ENCODE measurements around the gene NF1. TPM values are rescaled to one million over a fixed set of nuclear protein-coding genes. Genes with fewer than 3 reads are reported as not detected.

Gene NF1
- total and polyA plus RNA-seq, 2 of the 13 experiments (the other 11 are each of a cell fraction or from before 2014, with no cell fraction given) = 21.5 to 26.5 TPM

- Histone ChIP-seq H4K20me1 (ENCODE audit: insufficient read depth, low read length) (peaks cover 5% of the 10 kb centered on the region; the same call in 1 of the 2 replicates), H3K4me3 (replicated peaks in 1 of 3; ENCODE audit: insufficient read depth in 1 of 3, low read depth in 2 of 3, low read length in 3 of 3) (no peak overlapping the region), H3K4me2 (ENCODE audit: low read depth, low read length) (no peak overlapping the region), H2AFZ (ENCODE audit: low read length) (no peak overlapping the region), H3K9ac (ENCODE audit: insufficient read depth, low read depth, low read length) (no peak overlapping the region), H3K27ac (ENCODE audit: extremely low read length, insufficient read depth, low read length) (no peak overlapping the region), H3K79me2 (ENCODE audit: insufficient read depth, low read length) (peaks cover 44% of the 10 kb centered on the region), H3K9me3 (ENCODE audit: low read length) (no peaks in the 10 kb centered on the region), H3K36me3 (replicated peaks in 1 of 2; ENCODE audit: control insufficient read depth in 1 of 2, insufficient read depth in 2 of 2, low read length in 2 of 2) (no peaks in the 10 kb centered on the region), H3K4me1 (ENCODE audit: insufficient read depth, low read length) (peaks cover 24% of the 10 kb centered on the region), H3K27me3 (ENCODE audit: control insufficient read depth in 1 of 2, insufficient read depth in 2 of 2, low read length in 2 of 2) (no peaks in the 10 kb centered on the region)
- no TSS peak for BruUV-seq (replicated peaks)
- DNase-seq (ENCODE audit: low spot score) = no peak
- in situ Hi-C loops (cut with HindIII; ENCODE audit: extremely low pct_ligation_motif_present, low pct_unique_long_range_greater_than_20kb) = no loop called here
- no peak for TF ChIP-seq SMARCE1 (IDR thresholded peaks at IDR 0.05; ENCODE audit: borderline replicate concordance)
- no peak for TF ChIP-seq ZBTB20 (CRISPR knock-in tag; IDR thresholded peaks at IDR 0.05; ENCODE audit: borderline replicate concordance, low read depth)
- no peak for TF ChIP-seq ZNF639 (CRISPR knock-in tag; conservative IDR thresholded peaks at IDR 0.05)
- TF ChIP-seq POLR2AphosphoS2 (IDR thresholded peaks at IDR 0.05; ENCODE audit: low read depth, low read length) = no peak
- TF ChIP-seq NFIB (CRISPR knock-in tag; IDR thresholded peaks at IDR 0.05; ENCODE audit: borderline replicate concordance) = no peak
- no peak for TF ChIP-seq ZNF318 (CRISPR knock-in tag; IDR thresholded peaks at IDR 0.05)
- ChIA-PET CTCF (ENCODE audit: low intra/inter-chr PET ratio, low total read pairs) (no interaction called here), POLR2A (no interaction called here)
- intact Hi-C loops (cut with micrococcal nuclease; ENCODE audit: unreplicated experiment) = no loop called here
- no peak for FAIRE-seq
- ATAC-seq = no peak
- WGBS (ENCODE audit: low lambda C conversion rate) = 91% methylated on average over 3 of the region's 3 CpGs
Measured at GRCh38 chr17:31131299-31131698, 36.5 kb downstream of the NF1 start.
